Neutrophil (primary cell): ENCODE data around the gene UNC79.

Experiments
- H3K27ac ChIP-seq: fragments of 200-600 bp; sonication (generic); 2 replicates; pipeline ENCODE4 v1.5.1; 2016; ENCODE audit warnings: mild to moderate bottlenecking, moderate library complexity
- H3K27me3 ChIP-seq: fragments of 200-600 bp; sonication (generic); 2 replicates; pipeline ENCODE4 v1.6.0; 2016; ENCODE audit warnings: mild to moderate bottlenecking
- H3K36me3 ChIP-seq: fragments of 200-600 bp; sonication (generic); 2 replicates; pipeline ENCODE4 v1.5.1; 2017
- H3K4me1 ChIP-seq, 2 experiments: fragments of 200-600 bp in 1 of 2; sonication (generic) in 1 of 2; 1 replicate in 1 of 2; 2 replicates in 1 of 2; pipeline versions ENCODE4 v1.5.1 to v1.6.1; 2013 to 2016; ENCODE audit warnings: low read depth in 1 of 2, low read length in 1 of 2, mild to moderate bottlenecking in 1 of 2, moderate library complexity in 1 of 2; ENCODE audit not compliant: control insufficient read depth in 1 of 2, insufficient read depth in 1 of 2
- H3K4me3 ChIP-seq, 2 experiments: fragments of 200-600 bp in 1 of 2; sonication (generic) in 1 of 2; 1 replicate in 1 of 2; 2 replicates in 1 of 2; pipeline ENCODE4 v1.5.1; 2013 to 2016; ENCODE audit warnings: low read depth in 1 of 2, low read length in 1 of 2, mild to moderate bottlenecking in 1 of 2, moderate library complexity in 1 of 2
- H3K9me3 ChIP-seq: fragments of 200-600 bp; sonication (generic); 2 replicates; pipeline ENCODE4 v1.5.1; 2016
- CTCF ChIP-seq: fragments of 200-600 bp; sonication (generic); IDR thresholded peaks from 2 replicates; pipeline ENCODE4 v1.5.1; 2016; ENCODE audit warnings: antibody characterized with exemption

Gene UNC79

DNA sequence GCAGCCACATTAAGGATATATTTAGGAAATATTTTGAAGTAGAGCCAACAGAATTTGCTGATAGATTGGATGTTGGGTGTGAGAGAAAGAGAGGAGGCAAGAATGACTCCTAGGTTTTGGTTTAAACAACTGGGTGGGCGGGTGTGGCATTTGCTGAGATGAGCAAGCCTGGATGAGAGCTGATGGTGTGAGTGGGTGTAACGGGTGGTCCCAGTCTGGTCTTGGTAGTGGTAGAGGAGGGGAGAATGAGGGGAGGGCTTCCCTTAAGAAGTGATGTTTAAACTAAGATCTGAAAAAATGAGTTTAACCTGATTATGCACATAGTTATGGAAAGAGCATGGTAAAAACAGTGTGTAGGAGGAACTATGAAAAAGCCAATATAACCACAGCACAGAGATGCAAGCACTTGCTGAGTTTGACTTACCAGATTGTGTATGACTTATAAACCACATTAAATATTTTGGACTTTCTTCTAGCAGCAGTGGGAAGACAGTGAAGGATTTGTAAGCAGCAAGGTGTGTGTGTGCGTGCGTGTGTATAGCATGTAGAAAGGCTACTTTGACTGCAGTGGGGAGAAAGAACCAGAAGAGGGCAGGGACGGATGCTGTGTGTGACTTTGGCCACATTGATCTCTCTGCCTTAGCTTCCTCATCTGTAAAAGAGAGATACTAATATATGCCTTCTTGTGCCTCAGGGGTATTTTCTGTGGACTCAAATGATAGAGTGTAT, 217.9 kb downstream of the UNC79 start:
- Histone ChIP-seq H3K27me3 (peaks cover 69% of the 10 kb centered on the region), H3K4me1 (no peaks in the 10 kb centered on the region), H3K36me3 (no peaks in the 10 kb centered on the region), H3K27ac (no peak overlapping the region), H3K9me3 (no peaks in the 10 kb centered on the region), H3K4me3 (no peak overlapping the region)
- TF ChIP-seq CTCF: no peak

GRCh38 chr14:93654599-93654998, 223.9 kb downstream of the UNC79 start:
- TF ChIP-seq CTCF: no peak

DNA sequence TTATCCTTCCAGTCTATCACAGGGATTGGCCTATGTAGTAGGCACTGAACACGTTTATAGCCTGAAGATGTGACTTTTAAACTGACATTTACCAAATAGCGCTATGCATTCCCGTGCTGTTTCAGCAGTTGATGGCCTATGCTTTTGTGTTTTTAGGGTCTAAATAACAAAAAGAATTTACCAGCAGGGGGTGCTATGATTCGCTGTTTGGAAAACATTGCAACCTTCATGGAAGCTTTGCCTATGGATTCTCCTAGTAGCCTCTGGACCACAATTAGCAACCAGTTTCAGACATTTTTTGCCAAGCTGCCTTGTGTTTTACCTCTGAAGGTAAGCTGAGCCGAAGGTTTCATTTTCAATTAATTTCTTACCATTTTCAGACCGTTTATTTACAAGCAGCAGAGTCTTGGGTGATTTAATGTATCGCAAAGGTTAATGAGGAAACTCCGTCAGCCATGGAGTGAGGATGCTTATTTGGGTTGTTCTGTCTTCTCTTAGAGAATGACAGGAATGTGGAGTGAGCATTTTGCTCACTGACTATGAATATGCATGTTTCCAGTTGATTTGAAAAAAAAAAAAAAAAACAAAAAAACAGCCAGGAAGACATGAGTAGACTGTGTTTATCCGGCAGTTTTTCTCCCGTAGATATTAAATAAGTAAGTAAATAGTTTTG, 224.5 kb downstream of the UNC79 start:
- no peaks in the 10 kb centered on the region for H3K36me3 ChIP-seq
- no peak overlapping the region for H3K4me3 ChIP-seq
- no peaks in the 10 kb centered on the region for H3K4me1 ChIP-seq
- H3K27ac ChIP-seq: no peak overlapping the region
- TF ChIP-seq CTCF: no peak
- H3K9me3 ChIP-seq: no peaks in the 10 kb centered on the region
- H3K27me3 ChIP-seq: peaks cover 22% of the 10 kb centered on the region

More at GRCh38 chr14:93654599-93654998, 223.9 kb downstream of the UNC79 start:
- Histone ChIP-seq H3K9me3 (no peaks in the 10 kb centered on the region), H3K27ac (no peak overlapping the region), H3K4me1 (no peaks in the 10 kb centered on the region), H3K4me3 (no peak overlapping the region), H3K27me3 (peaks cover 24% of the 10 kb centered on the region), H3K36me3 (no peaks in the 10 kb centered on the region)

- no peaks in the 10 kb centered on the region for H3K4me1 ChIP-seq
- no peaks in the 10 kb centered on the region for H3K36me3 ChIP-seq
- no peak for TF ChIP-seq CTCF
- H3K27ac ChIP-seq: no peak overlapping the region
- peaks cover 9% of the 10 kb centered on the region for H3K27me3 ChIP-seq
- H3K9me3 ChIP-seq: no peaks in the 10 kb centered on the region
- no peak overlapping the region for H3K4me3 ChIP-seq
These were observed 227.1 kb downstream of the UNC79 start for GRCh38 chr14:93657875-93658274.

DNA sequence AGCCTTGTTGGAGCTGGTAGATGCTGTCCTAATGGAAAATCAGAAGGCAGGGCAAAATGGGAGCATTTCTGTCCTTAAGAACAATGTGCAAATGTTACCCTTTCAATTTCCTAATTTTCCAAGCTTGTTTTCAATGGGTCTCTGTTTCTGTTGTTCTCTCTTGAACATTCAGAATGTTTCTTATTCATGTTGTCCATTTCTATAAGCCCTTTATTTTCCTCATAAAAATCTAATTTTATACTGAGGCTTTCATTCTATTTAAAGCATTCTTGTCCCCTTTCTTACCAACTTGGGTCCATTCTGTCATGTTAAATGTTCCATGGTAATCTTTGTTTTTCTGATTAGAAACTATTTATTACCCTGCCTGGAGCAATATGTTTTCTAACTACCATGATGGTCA, 232.6 kb downstream of the UNC79 start:
- TF ChIP-seq CTCF: no peak
- H3K27me3 ChIP-seq: peaks cover 1% of the 10 kb centered on the region
- H3K4me3 ChIP-seq: no peak overlapping the region
- peaks cover 5% of the 10 kb centered on the region for H3K9me3 ChIP-seq
- no peaks in the 10 kb centered on the region for H3K4me1 ChIP-seq
- H3K27ac ChIP-seq: no peak overlapping the region
- no peaks in the 10 kb centered on the region for H3K36me3 ChIP-seq
